A549 (cell line): ENCODE results near the gene PSME3IP1. TPM values are rescaled to one million over a fixed set of nuclear protein-coding genes. Genes with fewer than 3 reads are reported as not detected.

Source experiments
- ATAC-seq, 2 experiments: fragments of 200-7000 bp in 1 of 2; fragments of >200 bp in 1 of 2; cut with Nextera tagmentation in 1 of 2; cut with Tn5 transposase in 1 of 2; 3 replicates each; pipeline versions ENCODE4 v1.8.0 to v1.9.1; 2018 to 2020; ENCODE audit warnings: mild to moderate bottlenecking in 1 of 2, moderate library complexity in 1 of 2
- CTCF ChIA-PET: fragments of 300-600 bp; sonication (Branson Sonifier 250); formaldehyde crosslinking; extraction: SDS; loops from one replicate; lab custom pipeline; 2021; ENCODE audit warnings: antibody characterized with exemption, inconsistent platforms; lab: Yijun Ruan, JAX
- POLR2A ChIA-PET: fragments of 350-600 bp; formaldehyde crosslinking; extraction: SDS; loops from one replicate; lab custom pipeline; 2021; ENCODE audit warnings: antibody characterized with exemption, inconsistent platforms; lab: Yijun Ruan, JAX
- DNase-seq, 2 experiments: peaks; one replicate each; pipeline versions ENCODE4 v3.0.0 to v3.0.0-alpha.2; 2011 to 2016; ENCODE audit warnings: low read depth in 1 of 2, low spot score in 1 of 2
- FAIRE-seq: peaks from 2 replicates; lab custom pipeline; 2011; peaks lifted over from hg19 to GRCh38; lab: Jason Lieb, UNC
- H3K27ac ChIP-seq, 2 experiments: fragments of >200 bp; sonication (Bioruptor Twin); formaldehyde crosslinking; 3 replicates each; pipeline ENCODE4 v1.5.1; 2016 to 2017
- H3K4me1 ChIP-seq: fragments of >200 bp; sonication (Bioruptor Twin); formaldehyde crosslinking; 3 replicates; pipeline ENCODE4 v1.6.1; 2016
- H3K4me2 ChIP-seq: fragments of >200 bp; sonication (Bioruptor Twin); formaldehyde crosslinking; 3 replicates; pipeline ENCODE4 v1.6.1; 2016
- H3K4me3 ChIP-seq: fragments of >200 bp; sonication (Bioruptor Twin); formaldehyde crosslinking; 3 replicates; pipeline ENCODE4 v1.5.1; 2016
- H3K9me3 ChIP-seq: fragments of >200 bp; sonication (Bioruptor Twin); formaldehyde crosslinking; 3 replicates; pipeline ENCODE4 v1.6.1; 2016
- ATOH8 ChIP-seq: fragments of 250-450 bp; sonication (Bioruptor Pico); IDR thresholded peaks from 2 replicates; pipeline ENCODE4 v1.5.0; 2020; ENCODE audit warnings: low read depth, mild to moderate bottlenecking, moderate library complexity
- CBX2 ChIP-seq: fragments of 200-600 bp; sonication (generic); IDR thresholded peaks from 2 replicates; pipeline ENCODE4 v1.6.1; 2016; ENCODE audit warnings: low read depth, mild to moderate bottlenecking, borderline replicate concordance
- CHD2 ChIP-seq: fragments of 150-350 bp; IDR thresholded peaks from 2 replicates; pipeline ENCODE4 v1.6.1; 2014; ENCODE audit warnings: low read length; ENCODE audit not compliant: partially characterized antibody
- CHD4 ChIP-seq: fragments of 200-600 bp; sonication (generic); IDR thresholded peaks from 2 replicates; pipeline ENCODE4 v1.6.1; 2016; ENCODE audit warnings: antibody characterized with exemption, mild to moderate bottlenecking, borderline replicate concordance
- FOSL2 ChIP-seq, 2 experiments: fragments of 450-650 bp in 1 of 2; fragments of >200 bp in 1 of 2; sonication (Bioruptor Twin) in 1 of 2; formaldehyde crosslinking; IDR thresholded peaks; 2 replicates each; pipeline versions ENCODE4 v1.5.0 to v1.6.1; 2016 to 2020; ENCODE audit warnings: mild to moderate bottlenecking in 1 of 2, moderate library complexity in 1 of 2
- GATA3 ChIP-seq: IDR thresholded peaks from 2 replicates; pipeline ENCODE4 v1.6.1; 2012; ENCODE audit warnings: borderline replicate concordance
- HDAC2 ChIP-seq: fragments of 200-600 bp; sonication (generic); IDR thresholded peaks from 2 replicates; pipeline ENCODE4 v1.6.1; 2016
- HES2 ChIP-seq: fragments of >200 bp; sonication (Bioruptor Twin); formaldehyde crosslinking; IDR thresholded peaks from 2 replicates; pipeline ENCODE4 v1.6.1; 2016
- HOXA7 ChIP-seq: fragments of 250-450 bp; sonication (Bioruptor Pico); IDR thresholded peaks from 2 replicates; pipeline ENCODE4 v1.5.0; 2020; ENCODE audit warnings: mild to moderate bottlenecking, moderate library complexity
- HOXB13 ChIP-seq: fragments of 250-450 bp; sonication (Bioruptor Pico); IDR thresholded peaks from 2 replicates; pipeline ENCODE4 v1.5.0; 2020; ENCODE audit warnings: low read depth, mild to moderate bottlenecking, moderate library complexity
- MAZ ChIP-seq: fragments of 150-350 bp; IDR thresholded peaks from 2 replicates; pipeline ENCODE4 v1.6.1; 2014; ENCODE audit warnings: antibody characterized with exemption, low read depth, low read length, borderline replicate concordance
- NPAS2 ChIP-seq: fragments of 250-450 bp; sonication (Bioruptor Pico); IDR thresholded peaks from 2 replicates; pipeline ENCODE4 v1.8.0; 2022; ENCODE audit warnings: mild to moderate bottlenecking, moderate library complexity, borderline replicate concordance
- POLR2AphosphoS2 ChIP-seq: conservative IDR thresholded peaks from 2 replicates; pipeline ENCODE4 v1.6.1; 2012; ENCODE audit warnings: low read length, improper control_type of control experiment, inconsistent platforms
- RAD21 ChIP-seq, 2 experiments: fragments of >200 bp in 1 of 2; sonication (Bioruptor Twin) in 1 of 2; formaldehyde crosslinking in 1 of 2; IDR thresholded peaks in 1 of 2; conservative IDR thresholded peaks in 1 of 2; 2 replicates in 1 of 2; 3 replicates in 1 of 2; pipeline ENCODE4 v1.6.1; 2012 to 2018; ENCODE audit warnings: inconsistent platforms in 1 of 2
- SREBF2 ChIP-seq: fragments of 450-650 bp; IDR thresholded peaks from 2 replicates; pipeline ENCODE4 v1.6.1; 2014; ENCODE audit warnings: mild to moderate bottlenecking, moderate library complexity
- USF2 ChIP-seq: fragments of 450-650 bp; IDR thresholded peaks from 2 replicates; pipeline ENCODE4 v1.6.1; 2014; ENCODE audit warnings: antibody characterized with exemption
- ZFP36 ChIP-seq: fragments of 450-650 bp; IDR thresholded peaks from 2 replicates; pipeline ENCODE4 v1.6.1; 2014; ENCODE audit warnings: borderline replicate concordance; ENCODE audit not compliant: partially characterized antibody
- WGBS: methylation state at CpG from one replicate; pipeline ENCODE4 v1.1.6; 2017; ENCODE audit errors: missing lambda C conversion rate; 5-methylcytosine and 5-hydroxymethylcytosine counted together
- polyA plus RNA-seq, 4 experiments: library from polyadenylated mRNA; depleted of rRNA in 3 of 4; stranded (reverse); fragments of >200 nt; fragmentation: RNase III in 1 of 4; extraction: RNeasy Plus Mini Kit Qiagen cat#74134 plus additional on column Dnase treatment in 1 of 4; gene quantifications; 2 replicates in 3 of 4; 3 replicates in 1 of 4; pipeline ENCODE4 v1.2.3, GENCODE V29; 2011 to 2017

PSME3IP1 gene
- polyA plus RNA-seq, 2 of the 4 experiments (the other 2 are of a cell fraction) = 155 to 159 TPM

GRCh38 chr16:57234707-57235092, 48.9 kb upstream of the PSME3IP1 start:
- ATAC-seq (no peak), FAIRE-seq (no peak), DNase-seq (no peak)
- Histone ChIP-seq H3K4me1 (no peaks in the 10 kb centered on the region), H3K27ac (no peak overlapping the region), H3K4me3 (no peak overlapping the region), H3K9me3 (no peaks in the 10 kb centered on the region), H3K4me2 (no peak overlapping the region)
- ChIA-PET CTCF (no interaction called here), POLR2A (no interaction called here)
- TF ChIP-seq HES2 (no peak), GATA3 (no peak), USF2 (no peak), RAD21 (conservative IDR thresholded peaks at IDR 0.05 in 1 of 2, IDR thresholded peaks at IDR 0.05 in 1 of 2) (no peak), HOXA7 (CRISPR knock-in tag) (no peak), MAZ (no peak), ZFP36 (no peak)

- POLR2A ChIA-PET = no interaction called here
- 88% methylated on average over 9 of the region's 9 CpGs for WGBS
- Histone ChIP-seq H3K9me3 (no peaks in the 10 kb centered on the region), H3K4me3 (no peak overlapping the region), H3K27ac (no peak overlapping the region), H3K4me2 (no peak overlapping the region), H3K4me1 (no peaks in the 10 kb centered on the region)
- no peak for ATAC-seq
- no peak for DNase-seq
- FAIRE-seq = no peak
- CTCF ChIA-PET = interaction anchor here (1.3 kb wide), 1 partner anchor 14 kb away, joined by 3 read pairs; no protein-coding TSS in a partner anchor
- TF ChIP-seq ATOH8 (CRISPR knock-in tag) (no peak), HOXB13 (CRISPR knock-in tag) (no peak), HDAC2 (no peak), NPAS2 (CRISPR knock-in tag) (no peak), CHD4 (no peak), CHD2 (no peak), HOXA7 (CRISPR knock-in tag) (no peak), POLR2AphosphoS2 (no peak), SREBF2 (no peak)
These were observed 48.3 kb upstream of the PSME3IP1 start for GRCh38 chr16:57233944-57234706.

GRCh38 chr16:57231821-57232350, 46.0 kb upstream of the PSME3IP1 start:
- no peak for TF ChIP-seq CHD4
- no peak for TF ChIP-seq GATA3
- no peak for TF ChIP-seq POLR2AphosphoS2
- no peak for TF ChIP-seq ZFP36
- TF ChIP-seq FOSL2 (IDR thresholded peaks at IDR 0.05) = no peak
- TF ChIP-seq FOSL2 (CRISPR knock-in tag; IDR thresholded peaks at IDR 0.05) = no peak
- TF ChIP-seq CBX2 = no peak
- POLR2A ChIA-PET = no interaction called here
- FAIRE-seq (no peak), DNase-seq (no peak), ATAC-seq (no peak)
- 87% methylated on average over 3 of the region's 3 CpGs for WGBS
- Histone ChIP-seq H3K27ac (no peak overlapping the region), H3K4me2 (no peak overlapping the region), H3K4me3 (no peak overlapping the region), H3K9me3 (no peaks in the 10 kb centered on the region), H3K4me1 (no peaks in the 10 kb centered on the region)
- CTCF ChIA-PET = interaction anchor here (0.9 kb wide), 1 partner anchor 9 kb away, joined by 6 read pairs; no protein-coding TSS in a partner anchor
